ENCODE measurements around the gene FAM187B.

DNA sequence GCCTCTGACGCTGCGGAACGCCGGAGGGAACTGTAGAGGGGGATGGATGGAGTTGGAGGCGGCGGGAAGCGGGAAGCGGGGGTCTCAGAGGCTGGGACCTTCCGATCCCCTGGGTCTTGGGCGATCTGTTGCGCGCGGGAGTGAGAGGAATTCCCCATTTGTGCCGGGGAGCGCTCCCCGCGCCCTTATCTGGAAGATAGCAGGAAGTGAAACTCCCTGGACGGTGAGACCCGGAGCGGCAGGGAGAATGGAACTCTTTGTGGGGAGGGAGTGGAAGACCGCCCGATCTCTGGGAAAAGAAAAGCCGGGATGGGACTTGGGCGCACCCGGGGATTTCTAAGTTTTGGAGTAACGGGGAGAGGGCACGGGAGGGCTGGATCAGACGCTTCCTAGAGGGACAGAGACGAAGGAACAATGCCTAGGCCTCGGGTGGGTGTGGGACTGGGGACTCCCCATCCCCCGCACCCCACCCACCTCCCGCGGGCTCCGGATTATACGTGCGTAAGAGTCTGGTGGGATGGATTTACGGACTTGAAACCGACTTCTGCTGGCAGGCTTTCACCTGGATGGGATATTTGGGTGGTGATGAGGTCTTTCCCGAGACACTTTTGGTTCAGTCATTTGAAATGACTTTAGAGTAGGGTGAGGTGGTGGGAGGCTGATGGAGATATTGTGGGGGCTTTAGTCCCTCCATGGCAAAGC is 20.8 kb upstream of the FAM187B start:
- TF ChIP-seq, protein P1, sequence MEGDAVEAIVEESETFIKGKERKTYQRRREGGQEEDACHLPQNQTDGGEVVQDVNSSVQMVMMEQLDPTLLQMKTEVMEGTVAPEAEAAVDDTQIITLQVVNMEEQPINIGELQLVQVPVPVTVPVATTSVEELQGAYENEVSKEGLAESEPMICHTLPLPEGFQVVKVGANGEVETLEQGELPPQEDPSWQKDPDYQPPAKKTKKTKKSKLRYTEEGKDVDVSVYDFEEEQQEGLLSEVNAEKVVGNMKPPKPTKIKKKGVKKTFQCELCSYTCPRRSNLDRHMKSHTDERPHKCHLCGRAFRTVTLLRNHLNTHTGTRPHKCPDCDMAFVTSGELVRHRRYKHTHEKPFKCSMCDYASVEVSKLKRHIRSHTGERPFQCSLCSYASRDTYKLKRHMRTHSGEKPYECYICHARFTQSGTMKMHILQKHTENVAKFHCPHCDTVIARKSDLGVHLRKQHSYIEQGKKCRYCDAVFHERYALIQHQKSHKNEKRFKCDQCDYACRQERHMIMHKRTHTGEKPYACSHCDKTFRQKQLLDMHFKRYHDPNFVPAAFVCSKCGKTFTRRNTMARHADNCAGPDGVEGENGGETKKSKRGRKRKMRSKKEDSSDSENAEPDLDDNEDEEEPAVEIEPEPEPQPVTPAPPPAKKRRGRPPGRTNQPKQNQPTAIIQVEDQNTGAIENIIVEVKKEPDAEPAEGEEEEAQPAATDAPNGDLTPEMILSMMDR (conservative IDR thresholded peaks at IDR 0.05), result no peak
- TF ChIP-seq EZH2 (IDR thresholded peaks at IDR 0.05; ENCODE audit: low read depth), result no peak

Measured in PC-9 (cell line).